Vagina (tissue), 2 donors: Measurements from ENCODE around the gene LAMC1.

Source experiments
- POLR2A ChIP-seq, 2 donors: fragments of 450-650 bp; IDR thresholded peaks; one replicate each; pipeline ENCODE4 v1.6.1; 2017; ENCODE audit warnings: antibody characterized with exemption in 2 of 2, mild to moderate bottlenecking in 2 of 2, moderate library complexity in 2 of 2
- POLR2AphosphoS5 ChIP-seq, 2 donors: sonication (generic); formaldehyde crosslinking; IDR thresholded peaks; one replicate each; pipeline ENCODE4 v1.9.0; 2017; ENCODE audit warnings: antibody characterized with exemption in 2 of 2, mild to moderate bottlenecking in 2 of 2, low read depth in 1 of 2; ENCODE audit not compliant: insufficient read depth in 1 of 2
- TF ChIP-seq, protein P1 (sequence below), 3 experiments: fragments of 450-650 bp in 2 of 3; fragments of 200-600 bp in 1 of 3; sonication (generic) in 1 of 3; IDR thresholded peaks; one replicate each; pipeline ENCODE4 v1.5.1; 2017 to 2019; ENCODE audit warnings: antibody characterized with exemption in 3 of 3, mild to moderate bottlenecking in 2 of 3, moderate library complexity in 2 of 3

- TF ChIP-seq, protein P1, sequence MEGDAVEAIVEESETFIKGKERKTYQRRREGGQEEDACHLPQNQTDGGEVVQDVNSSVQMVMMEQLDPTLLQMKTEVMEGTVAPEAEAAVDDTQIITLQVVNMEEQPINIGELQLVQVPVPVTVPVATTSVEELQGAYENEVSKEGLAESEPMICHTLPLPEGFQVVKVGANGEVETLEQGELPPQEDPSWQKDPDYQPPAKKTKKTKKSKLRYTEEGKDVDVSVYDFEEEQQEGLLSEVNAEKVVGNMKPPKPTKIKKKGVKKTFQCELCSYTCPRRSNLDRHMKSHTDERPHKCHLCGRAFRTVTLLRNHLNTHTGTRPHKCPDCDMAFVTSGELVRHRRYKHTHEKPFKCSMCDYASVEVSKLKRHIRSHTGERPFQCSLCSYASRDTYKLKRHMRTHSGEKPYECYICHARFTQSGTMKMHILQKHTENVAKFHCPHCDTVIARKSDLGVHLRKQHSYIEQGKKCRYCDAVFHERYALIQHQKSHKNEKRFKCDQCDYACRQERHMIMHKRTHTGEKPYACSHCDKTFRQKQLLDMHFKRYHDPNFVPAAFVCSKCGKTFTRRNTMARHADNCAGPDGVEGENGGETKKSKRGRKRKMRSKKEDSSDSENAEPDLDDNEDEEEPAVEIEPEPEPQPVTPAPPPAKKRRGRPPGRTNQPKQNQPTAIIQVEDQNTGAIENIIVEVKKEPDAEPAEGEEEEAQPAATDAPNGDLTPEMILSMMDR (IDR thresholded peaks at IDR 0.05): no peak
- TF ChIP-seq POLR2AphosphoS5 (IDR thresholded peaks at IDR 0.05; ENCODE audit: insufficient read depth in 1 of 2, low read depth in 1 of 2) (no peak), POLR2A (IDR thresholded peaks at IDR 0.05) (no peak)
These were observed 145.1 kb downstream of the LAMC1 start for GRCh38 chr1:183168308-183168707.
